Adrenal gland (tissue), 5 donors: ENCODE measurements around the gene PSMD14.

Source experiments
- CTCF ChIP-seq, 6 experiments: fragments of 450-650 bp in 4 of 6; fragments of 200-600 bp in 2 of 6; sonication (generic) in 1 of 6; IDR thresholded peaks; 1 replicate in 5 of 6; 2 replicates in 1 of 6; pipeline versions ENCODE4 v1.5.1 to v1.8.0; 2016 to 2021; ENCODE audit warnings: antibody characterized with exemption in 6 of 6, mild to moderate bottlenecking in 2 of 6, moderate library complexity in 1 of 6
- POLR2A ChIP-seq, 2 donors: fragments of 450-650 bp; IDR thresholded peaks; one replicate each; pipeline ENCODE4 v1.6.1; 2017; ENCODE audit warnings: antibody characterized with exemption in 2 of 2, mild to moderate bottlenecking in 2 of 2, moderate library complexity in 1 of 2
- donor health status: DM: no; HTN: no; CAD: no.

GRCh38 chr2:161283926-161284325, 24.3 kb upstream of the PSMD14 start:
- no peak for TF ChIP-seq CTCF (IDR thresholded peaks at IDR 0.05)
- no peak for TF ChIP-seq POLR2A (IDR thresholded peaks at IDR 0.05)
